ENCODE measurements around the gene RANBP1. TPM values are rescaled to one million over a fixed set of nuclear protein-coding genes. Genes with fewer than 3 reads are reported as not detected.

RANBP1 gene
- total and polyA plus RNA-seq, 9 of the 15 experiments (the other 6 are each of a cell fraction or from before 2014, with no cell fraction given) = 162 to 2,891 (median 1,289) TPM

- TF ChIP-seq ZBTB40 (IDR thresholded peaks at IDR 0.05) (no peak), ZBTB40 (CRISPR knock-in tag; IDR thresholded peaks at IDR 0.05) (peak; percentile 68; the same call in 1 of the 2 replicates), L3MBTL2 (IDR thresholded peaks at IDR 0.05) (peak; percentile 9; the same call in 1 of the 2 replicates)
Observed at GRCh38 chr22:20132686-20133246, 16.9 kb downstream of the RANBP1 start (continued).

Measured in K562 (cell line).